COLO829 (cell line): ENCODE results near the gene PLB1.

Experiments used
- DNase-seq: peaks from one replicate; pipeline ENCODE4 v3.0.0; 2012; ENCODE audit warnings: low spot score

Gene PLB1

GRCh38 chr2:28628987-28629386 is 133.1 kb downstream of the PLB1 start:
- no peak for DNase-seq

GRCh38 chr2:28629910-28630309 is 134.1 kb downstream of the PLB1 start:
- DNase-seq, result no peak

GRCh38 chr2:28630341-28630740 is 134.5 kb downstream of the PLB1 start:
- DNase-seq, result no peak

- DNase-seq, result no peak
Observed at GRCh38 chr2:28631514-28632206, 135.8 kb downstream of the PLB1 start.

GRCh38 chr2:28632791-28633190 is 136.9 kb downstream of the PLB1 start:
- no peak for DNase-seq

- no peak for DNase-seq
Observed at GRCh38 chr2:28633204-28633603, 137.3 kb downstream of the PLB1 start.

GRCh38 chr2:28633746-28634145 is 137.9 kb downstream of the PLB1 start:
- DNase-seq, result no peak

GRCh38 chr2:28635191-28635611 is 139.3 kb downstream of the PLB1 start:
- no peak for DNase-seq

GRCh38 chr2:28636491-28636890 is 140.6 kb downstream of the PLB1 start:
- no peak for DNase-seq

GRCh38 chr2:28637066-28638047 is 141.5 kb downstream of the PLB1 start:
- no peak for DNase-seq

- no peak for DNase-seq
Observed at GRCh38 chr2:28638102-28638501, 142.2 kb downstream of the PLB1 start.

- no peak for DNase-seq
Observed at GRCh38 chr2:28639092-28639691, 143.3 kb downstream of the PLB1 start.

GRCh38 chr2:28639836-28640235 is 144.0 kb downstream of the PLB1 start:
- DNase-seq, result no peak

- DNase-seq, result no peak
Observed at GRCh38 chr2:28640260-28640907, 144.5 kb downstream of the PLB1 start.

- DNase-seq, result no peak
Observed at GRCh38 chr2:28640908-28641300, 145.0 kb downstream of the PLB1 start.

- DNase-seq, result no peak
Observed at GRCh38 chr2:28642796-28643195, 146.9 kb downstream of the PLB1 start.

GRCh38 chr2:28643327-28643726 is 147.5 kb downstream of the PLB1 start:
- DNase-seq, result no peak

- DNase-seq, result peak; percentile 85
Observed at GRCh38 chr2:28643911-28644334, 148.1 kb downstream of the PLB1 start.

- no peak for DNase-seq
Observed at GRCh38 chr2:28644760-28645159, 148.9 kb downstream of the PLB1 start.

- DNase-seq, result no peak
Observed at GRCh38 chr2:28645553-28645952, 149.7 kb downstream of the PLB1 start.

GRCh38 chr2:28647682-28648081 is 151.8 kb downstream of the PLB1 start:
- DNase-seq, result no peak

- DNase-seq, result no peak
Observed at GRCh38 chr2:28648147-28648546, 152.3 kb downstream of the PLB1 start.
